Measurements from ENCODE around the gene SKOR1. TPM values are rescaled to one million over a fixed set of nuclear protein-coding genes. Genes with fewer than 3 reads are reported as not detected.

Gene SKOR1
- total and polyA plus RNA-seq, 2 experiments from 2014 or later = 0.11 TPM; not detected in 1

- H3K27ac ChIP-seq = no peak overlapping the region
- no peaks in the 10 kb centered on the region for H3F3A ChIP-seq (ENCODE audit: insufficient read depth)
- H3K36me3 ChIP-seq (ENCODE audit: low read depth) = no peaks in the 10 kb centered on the region
- DNase-seq = no peak
- no peaks in the 10 kb centered on the region for H3K4me1 ChIP-seq (ENCODE audit: insufficient read depth)
- no peak overlapping the region for H2AFZ ChIP-seq
- H3K4me2 ChIP-seq (ENCODE audit: unreplicated experiment) = no peak overlapping the region
- no peaks in the 10 kb centered on the region for H3K9me2 ChIP-seq (ENCODE audit: insufficient read depth)
- H3K9ac ChIP-seq = no peak overlapping the region
- H3K79me2 ChIP-seq (ENCODE audit: insufficient read depth) = no peaks in the 10 kb centered on the region
- WGBS, 2 experiments (ENCODE audit: low coverage in 1 of 2, low lambda C conversion rate in 2 of 2, missing lambda C conversion rate in 2 of 2) = 93 to 97% methylated on average over 2 of the region's 2 CpGs
- H3K27me3 ChIP-seq (replicated peaks; ENCODE audit: insufficient read depth) = peaks cover 8% of the 10 kb centered on the region; the same call in 1 of the 2 replicates
- H3K9me3 ChIP-seq (ENCODE audit: low read depth) = no peaks in the 10 kb centered on the region
- no peaks in the 10 kb centered on the region for H4K20me1 ChIP-seq (ENCODE audit: insufficient read depth)
- in situ Hi-C loops (cut with MboI) = no loop called here
- TF ChIP-seq EZH2 (IDR thresholded peaks at IDR 0.05; ENCODE audit: insufficient read depth, poor library complexity, severe bottlenecking) (no peak), EZH2phosphoT487 (IDR thresholded peaks at IDR 0.05; ENCODE audit: insufficient read depth, low read depth) (no peak)
- H3K4me3 ChIP-seq = no peak overlapping the region
These were observed 53.5 kb downstream of the SKOR1 start for GRCh38 chr15:67878712-67879206.

GRCh38 chr15:67879440-67880129 is 54.3 kb downstream of the SKOR1 start:
- 87% methylated on average over 11 of the region's 11 CpGs for WGBS, 2 experiments (ENCODE audit: low coverage in 1 of 2, low lambda C conversion rate in 2 of 2, missing lambda C conversion rate in 2 of 2)
- no peaks in the 10 kb centered on the region for H3K9me2 ChIP-seq (ENCODE audit: insufficient read depth)
- TF ChIP-seq EZH2phosphoT487 (IDR thresholded peaks at IDR 0.05; ENCODE audit: insufficient read depth, low read depth) (no peak), EZH2 (IDR thresholded peaks at IDR 0.05; ENCODE audit: insufficient read depth, poor library complexity, severe bottlenecking) (no peak)

GRCh38 chr15:67880651-67881182 is 55.4 kb downstream of the SKOR1 start:
- H3K4me3 ChIP-seq = no peak overlapping the region
- H3K9me3 ChIP-seq (ENCODE audit: low read depth) = no peaks in the 10 kb centered on the region
- no peak overlapping the region for H3K9ac ChIP-seq
- TF ChIP-seq EZH2 (IDR thresholded peaks at IDR 0.05; ENCODE audit: insufficient read depth, poor library complexity, severe bottlenecking) (no peak), EZH2phosphoT487 (IDR thresholded peaks at IDR 0.05; ENCODE audit: insufficient read depth, low read depth) (no peak)
- H3K27me3 ChIP-seq (replicated peaks; ENCODE audit: insufficient read depth) = no peaks in the 10 kb centered on the region; the same call in 1 of the 2 replicates
- H2AFZ ChIP-seq = no peak overlapping the region
- no peaks in the 10 kb centered on the region for H4K20me1 ChIP-seq (ENCODE audit: insufficient read depth)
- peak; percentile 26 for DNase-seq
- no peaks in the 10 kb centered on the region for H3K36me3 ChIP-seq (ENCODE audit: low read depth)
- no peak overlapping the region for H3K27ac ChIP-seq
- H3K9me2 ChIP-seq (ENCODE audit: insufficient read depth) = no peaks in the 10 kb centered on the region
- 83 to 86% methylated on average over 3 of the region's 3 CpGs for WGBS, 2 experiments (ENCODE audit: low coverage in 1 of 2, low lambda C conversion rate in 2 of 2, missing lambda C conversion rate in 2 of 2)
- H3F3A ChIP-seq (ENCODE audit: insufficient read depth) = peaks cover 6% of the 10 kb centered on the region; the same call in 1 of the 2 replicates
- H3K4me1 ChIP-seq (ENCODE audit: insufficient read depth) = no peaks in the 10 kb centered on the region
- no peak overlapping the region for H3K4me2 ChIP-seq (ENCODE audit: unreplicated experiment)
- in situ Hi-C loops (cut with MboI) = no loop called here
- no peaks in the 10 kb centered on the region for H3K79me2 ChIP-seq (ENCODE audit: insufficient read depth)

More at GRCh38 chr15:67879440-67880129, 54.3 kb downstream of the SKOR1 start:
- Histone ChIP-seq H4K20me1 (ENCODE audit: insufficient read depth) (no peaks in the 10 kb centered on the region), H3K9me3 (ENCODE audit: low read depth) (no peaks in the 10 kb centered on the region), H3K79me2 (ENCODE audit: insufficient read depth) (no peaks in the 10 kb centered on the region), H3K9ac (no peak overlapping the region), H3F3A (ENCODE audit: insufficient read depth) (no peaks in the 10 kb centered on the region), H2AFZ (no peak overlapping the region), H3K36me3 (ENCODE audit: low read depth) (no peaks in the 10 kb centered on the region), H3K27ac (no peak overlapping the region), H3K4me2 (ENCODE audit: unreplicated experiment) (no peak overlapping the region), H3K27me3 (replicated peaks; ENCODE audit: insufficient read depth) (peaks cover 2% of the 10 kb centered on the region; the same call in 1 of the 2 replicates), H3K4me1 (ENCODE audit: insufficient read depth) (no peaks in the 10 kb centered on the region), H3K4me3 (no peak overlapping the region)
- DNase-seq = no peak
- in situ Hi-C loops (cut with MboI) = no loop called here

GRCh38 chr15:67882487-67883233 is 57.4 kb downstream of the SKOR1 start:
- H3K4me3 ChIP-seq = no peak overlapping the region
- no peaks in the 10 kb centered on the region for H3K9me3 ChIP-seq (ENCODE audit: low read depth)
- in situ Hi-C loops (cut with MboI) = no loop called here
- H2AFZ ChIP-seq = no peak overlapping the region
- no peaks in the 10 kb centered on the region for H3K9me2 ChIP-seq (ENCODE audit: insufficient read depth)
- no peaks in the 10 kb centered on the region for H3K36me3 ChIP-seq (ENCODE audit: low read depth)
- H3K27ac ChIP-seq = no peak overlapping the region
- H3K79me2 ChIP-seq (ENCODE audit: insufficient read depth) = no peaks in the 10 kb centered on the region
- H3K4me2 ChIP-seq (ENCODE audit: unreplicated experiment) = no peak overlapping the region
- no peak overlapping the region for H3K9ac ChIP-seq
- WGBS, 2 experiments (ENCODE audit: low coverage in 1 of 2, low lambda C conversion rate in 2 of 2, missing lambda C conversion rate in 2 of 2) = 65 to 76% methylated on average over 8 of the region's 8 CpGs
- H3K27me3 ChIP-seq (replicated peaks; ENCODE audit: insufficient read depth) = no peaks in the 10 kb centered on the region
- peaks cover 7% of the 10 kb centered on the region; the same call in 1 of the 2 replicates for H3F3A ChIP-seq (ENCODE audit: insufficient read depth)
- H3K4me1 ChIP-seq (ENCODE audit: insufficient read depth) = no peaks in the 10 kb centered on the region
- no peaks in the 10 kb centered on the region for H4K20me1 ChIP-seq (ENCODE audit: insufficient read depth)
- TF ChIP-seq EZH2 (IDR thresholded peaks at IDR 0.05; ENCODE audit: insufficient read depth, poor library complexity, severe bottlenecking) (no peak), EZH2phosphoT487 (IDR thresholded peaks at IDR 0.05; ENCODE audit: insufficient read depth, low read depth) (no peak)
- DNase-seq = no peak

Data from GM23248 (cell line).